Measurements from ENCODE around the gene COA1.

COA1 gene

GRCh38 chr7:43625980-43626379 lies 103.3 kb downstream of the COA1 start:
- no peaks in the 10 kb centered on the region for H3K9me3 ChIP-seq (replicated peaks; ENCODE audit: insufficient read depth, low read length)
- no peaks in the 10 kb centered on the region for H3F3A ChIP-seq (ENCODE audit: insufficient read depth, low read length)
- no peak overlapping the region for H3K4me2 ChIP-seq (ENCODE audit: low read depth, low read length)
- no peak overlapping the region for H3K9ac ChIP-seq (ENCODE audit: low read length)
- peaks cover 19% of the 10 kb centered on the region for H3K4me1 ChIP-seq (ENCODE audit: low read length)
- H3K36me3 ChIP-seq (replicated peaks; ENCODE audit: insufficient read depth, low read length), result peaks cover 7% of the 10 kb centered on the region
- no peak overlapping the region for H3K4me3 ChIP-seq (ENCODE audit: low read length)
- H3K9me2 ChIP-seq (replicated peaks; ENCODE audit: insufficient read depth, low read length), result no peaks in the 10 kb centered on the region
- no peak overlapping the region for H3K27ac ChIP-seq (ENCODE audit: low read length)
- no peaks in the 10 kb centered on the region for H3K27me3 ChIP-seq (replicated peaks; ENCODE audit: insufficient read depth, low read length)
- peaks cover 60% of the 10 kb centered on the region for H3K79me2 ChIP-seq (ENCODE audit: low read length)
- no peak for DNase-seq
- H4K20me1 ChIP-seq (ENCODE audit: insufficient read depth, low read length), result no peaks in the 10 kb centered on the region
- TF ChIP-seq EZH2 (optimal IDR thresholded peaks at IDR 0.05; ENCODE audit: low read depth, low read length), result no peak
- TF ChIP-seq EZH2phosphoT487 (IDR thresholded peaks at IDR 0.05; ENCODE audit: low read length), result no peak
- no peak for TF ChIP-seq CTCF (IDR thresholded peaks at IDR 0.05; ENCODE audit: low read length)
- H2AFZ ChIP-seq (ENCODE audit: low read length), result no peak overlapping the region

GRCh38 chr7:43625453-43625852 lies 103.9 kb downstream of the COA1 start:
- no peak overlapping the region for H2AFZ ChIP-seq (ENCODE audit: low read length)
- H3K27me3 ChIP-seq (replicated peaks; ENCODE audit: insufficient read depth, low read length), result no peaks in the 10 kb centered on the region
- peaks cover 60% of the 10 kb centered on the region for H3K79me2 ChIP-seq (ENCODE audit: low read length)
- no peaks in the 10 kb centered on the region for H4K20me1 ChIP-seq (ENCODE audit: insufficient read depth, low read length)
- peaks cover 7% of the 10 kb centered on the region for H3K36me3 ChIP-seq (replicated peaks; ENCODE audit: insufficient read depth, low read length)
- no peak overlapping the region for H3K27ac ChIP-seq (ENCODE audit: low read length)
- H3F3A ChIP-seq (ENCODE audit: insufficient read depth, low read length), result no peaks in the 10 kb centered on the region
- no peaks in the 10 kb centered on the region for H3K9me3 ChIP-seq (replicated peaks; ENCODE audit: insufficient read depth, low read length)
- H3K9me2 ChIP-seq (replicated peaks; ENCODE audit: insufficient read depth, low read length), result no peaks in the 10 kb centered on the region
- no peak overlapping the region for H3K9ac ChIP-seq (ENCODE audit: low read length)
- peak; percentile 63 for DNase-seq
- 0 out of 2 replicates have a peak overlapping the region, but pooled peaks have one; percentile 14 for H3K4me2 ChIP-seq (ENCODE audit: low read depth, low read length)
- no peak overlapping the region for H3K4me3 ChIP-seq (ENCODE audit: low read length)
- no peak for TF ChIP-seq CTCF (IDR thresholded peaks at IDR 0.05; ENCODE audit: low read length)
- no peak for TF ChIP-seq EZH2 (optimal IDR thresholded peaks at IDR 0.05; ENCODE audit: low read depth, low read length)
- no peak for TF ChIP-seq EZH2phosphoT487 (IDR thresholded peaks at IDR 0.05; ENCODE audit: low read length)
- H3K4me1 ChIP-seq (ENCODE audit: low read length), result peaks cover 19% of the 10 kb centered on the region

- H3F3A ChIP-seq (ENCODE audit: insufficient read depth, low read length), result no peaks in the 10 kb centered on the region
- H3K27ac ChIP-seq (ENCODE audit: low read length), result no peak overlapping the region
- peaks cover 53% of the 10 kb centered on the region for H3K79me2 ChIP-seq (ENCODE audit: low read length)
Observed at GRCh38 chr7:43624156-43624555, 105.2 kb downstream of the COA1 start.

More at GRCh38 chr7:43624156-43624555, 105.2 kb downstream of the COA1 start:
- no peak for DNase-seq
- H3K4me3 ChIP-seq (ENCODE audit: low read length), result no peak overlapping the region
- TF ChIP-seq EZH2phosphoT487 (IDR thresholded peaks at IDR 0.05; ENCODE audit: low read length) (no peak), CTCF (IDR thresholded peaks at IDR 0.05; ENCODE audit: low read length) (no peak), EZH2 (optimal IDR thresholded peaks at IDR 0.05; ENCODE audit: low read depth, low read length) (no peak)
- H3K27me3 ChIP-seq (replicated peaks; ENCODE audit: insufficient read depth, low read length), result no peaks in the 10 kb centered on the region
- peaks cover 19% of the 10 kb centered on the region for H3K4me1 ChIP-seq (ENCODE audit: low read length)
- no peak overlapping the region for H3K9ac ChIP-seq (ENCODE audit: low read length)
- H2AFZ ChIP-seq (ENCODE audit: low read length), result no peak overlapping the region
- H3K9me3 ChIP-seq (replicated peaks; ENCODE audit: insufficient read depth, low read length), result no peaks in the 10 kb centered on the region
- peaks cover 7% of the 10 kb centered on the region for H3K36me3 ChIP-seq (replicated peaks; ENCODE audit: insufficient read depth, low read length)
- H4K20me1 ChIP-seq (ENCODE audit: insufficient read depth, low read length), result no peaks in the 10 kb centered on the region
- no peaks in the 10 kb centered on the region for H3K9me2 ChIP-seq (replicated peaks; ENCODE audit: insufficient read depth, low read length)
- H3K4me2 ChIP-seq (ENCODE audit: low read depth, low read length), result no peak overlapping the region
